GM21526 (cell line): ENCODE measurements around the gene RAB28.
"Not testable (repeated sequence)": the region's sequence is repeated elsewhere in the genome, so short reads cannot be mapped to it uniquely, and the experiment has no call there.

ENCODE experiments used
- ATAC-seq: cut with Tn5 transposase; IDR thresholded peaks from one replicate; pipeline ENCODE4 v1.9.1; 2021; ENCODE audit warnings: moderate library complexity; ENCODE audit not compliant: unreplicated experiment, low FRiP score

RAB28 gene

DNA sequence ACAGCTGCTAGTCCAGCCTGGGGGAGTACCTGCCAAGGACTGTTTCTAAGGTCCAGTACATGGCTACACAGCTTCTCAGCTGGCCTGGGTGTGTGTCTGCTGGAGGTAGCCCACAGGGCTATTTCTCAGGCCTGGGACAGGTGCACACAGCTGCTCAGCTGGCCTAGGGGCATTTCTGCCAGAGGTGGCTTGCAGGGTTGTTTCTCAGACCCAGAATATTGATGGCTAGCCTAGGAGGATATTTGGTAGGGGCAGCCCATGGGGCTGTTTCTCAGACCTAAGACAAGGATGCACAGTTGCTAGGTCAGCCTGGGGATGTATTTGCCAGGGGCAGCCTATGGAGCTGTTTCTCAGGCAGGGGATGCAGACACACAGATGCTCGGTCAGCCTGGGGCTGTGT lies 29.4 kb downstream of the RAB28 start:
- no peak for ATAC-seq

DNA sequence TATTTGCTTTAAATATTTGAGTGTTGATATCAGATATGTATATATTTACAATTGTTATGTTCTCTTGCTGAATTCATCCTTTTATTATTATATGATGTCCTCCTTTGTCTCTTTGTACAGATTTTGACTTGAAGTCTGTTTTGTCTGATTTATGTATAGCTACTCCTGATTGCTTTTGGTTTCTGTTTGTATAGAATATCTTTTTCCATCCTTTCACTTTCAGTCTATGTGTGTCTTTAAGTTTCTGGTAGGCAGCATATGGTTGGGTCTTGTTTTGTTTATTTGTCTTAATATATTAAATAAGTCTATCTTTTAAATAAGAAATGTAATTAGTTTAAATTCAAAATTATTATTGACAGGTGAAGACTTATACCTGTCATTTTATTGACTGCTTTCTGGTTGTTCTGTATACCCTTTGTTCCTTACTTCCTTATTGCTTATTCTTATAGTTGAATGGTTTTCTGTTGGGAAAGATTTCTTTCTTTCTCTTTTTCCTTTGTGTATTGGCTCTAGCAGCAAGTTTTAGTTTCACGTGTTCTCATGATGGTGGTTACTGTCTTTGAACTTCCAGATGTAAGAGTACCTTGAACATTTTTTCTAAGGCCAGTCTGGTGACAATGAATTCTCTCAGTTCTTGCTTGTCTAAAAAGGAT lies 31.1 kb downstream of the RAB28 start:
- no peak for ATAC-seq

DNA sequence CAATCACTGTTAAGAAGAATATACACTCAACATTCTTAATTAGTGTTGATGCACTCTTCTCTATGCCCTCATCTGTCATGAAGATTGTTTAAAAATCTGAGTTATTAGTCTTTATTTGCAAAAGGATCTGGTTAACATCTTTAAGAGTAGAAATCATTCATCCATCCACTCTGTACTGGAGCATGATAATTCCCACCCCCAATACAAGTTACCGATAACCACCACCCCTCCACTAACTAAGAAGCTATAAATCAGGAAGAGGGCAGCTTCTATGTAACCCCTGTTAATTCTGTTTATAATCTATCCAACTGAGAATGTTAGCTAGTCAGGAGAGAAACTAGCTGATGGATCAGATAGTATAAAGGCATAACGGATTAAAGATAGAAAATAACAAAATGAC lies 34.5 kb downstream of the RAB28 start:
- ATAC-seq = no peak

DNA sequence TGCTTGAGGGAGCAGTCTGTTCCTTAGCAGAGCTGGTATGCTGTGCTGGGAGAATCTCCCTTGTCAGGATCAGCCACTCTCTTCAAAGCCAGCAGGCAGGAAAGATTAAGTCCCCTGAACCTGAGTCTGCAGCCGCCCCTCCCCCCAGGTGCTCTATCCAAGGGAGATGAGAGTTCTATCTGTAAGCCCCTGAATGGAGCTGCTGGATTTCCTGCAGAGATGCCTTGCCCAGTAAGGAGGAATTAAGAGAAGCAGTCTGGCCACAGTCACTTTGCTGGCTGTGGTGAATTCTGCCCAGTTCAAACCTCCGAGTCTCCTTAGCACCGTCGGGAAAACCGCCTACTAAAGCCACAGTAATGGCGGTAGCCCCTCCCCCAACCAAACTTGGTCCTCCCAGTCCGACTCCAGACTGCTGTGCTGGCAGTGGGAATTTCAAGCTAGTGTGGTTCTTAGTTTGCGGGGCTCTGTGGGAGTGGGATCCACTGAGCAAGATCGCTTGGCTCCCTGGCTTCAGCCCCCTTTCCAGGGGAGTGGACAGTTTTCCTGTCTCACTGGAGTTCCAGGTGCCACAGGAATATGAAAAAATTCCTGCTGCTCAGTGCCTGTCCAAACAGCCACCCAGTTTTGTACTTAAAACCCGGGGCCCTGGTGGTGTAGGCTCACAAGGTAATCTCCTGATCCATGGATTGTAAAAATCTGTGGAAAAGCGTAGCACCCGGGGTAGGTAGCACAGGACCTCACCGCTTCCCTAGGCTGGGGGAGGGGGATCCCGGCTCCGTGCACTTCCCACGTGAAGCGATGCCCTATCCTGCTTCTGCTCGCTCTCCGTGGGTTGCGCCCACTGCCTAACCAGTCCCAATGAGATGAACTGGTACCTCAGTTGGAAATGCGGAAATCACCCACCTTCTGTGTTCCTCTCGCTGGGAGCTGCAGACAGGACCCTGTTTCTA lies 38.0 kb downstream of the RAB28 start:
- no peak for ATAC-seq

DNA sequence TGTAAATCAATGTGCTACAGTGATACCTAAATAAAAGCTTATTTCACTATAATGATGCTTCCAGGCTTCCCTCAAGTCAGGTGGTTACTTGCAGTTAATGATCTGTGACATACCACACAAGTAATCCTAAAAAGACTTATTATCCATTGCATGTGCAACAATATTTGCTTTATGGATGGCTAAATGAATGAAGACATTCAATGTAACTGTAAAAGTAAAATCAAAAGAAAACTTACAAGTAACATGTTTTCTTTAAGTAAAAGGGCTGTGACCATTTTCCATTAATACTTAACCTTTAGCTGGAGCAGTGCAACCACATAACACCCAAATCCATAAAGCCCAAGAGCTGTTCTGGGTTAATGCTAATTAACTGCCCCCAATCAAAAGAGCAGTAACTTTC lies 42.6 kb downstream of the RAB28 start:
- ATAC-seq = no peak

DNA sequence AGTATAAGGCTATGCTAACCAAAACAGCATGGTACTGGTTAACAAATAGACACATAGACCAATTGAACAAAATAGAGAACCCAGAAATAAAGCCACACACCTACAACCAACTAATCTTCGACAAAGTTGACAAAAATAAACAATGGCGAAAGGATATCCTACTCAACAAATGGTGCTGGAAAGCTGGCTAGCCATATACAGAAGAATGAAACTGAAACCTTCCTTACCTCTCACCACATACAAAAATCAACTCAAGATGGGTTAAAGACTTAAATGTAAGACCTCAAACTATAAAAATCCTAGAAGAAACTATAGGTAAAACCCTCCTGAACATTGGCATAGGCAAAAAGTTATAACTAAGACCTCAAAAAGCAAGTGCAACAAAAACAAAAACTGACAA lies 47.2 kb downstream of the RAB28 start:
- ATAC-seq = no peak

DNA sequence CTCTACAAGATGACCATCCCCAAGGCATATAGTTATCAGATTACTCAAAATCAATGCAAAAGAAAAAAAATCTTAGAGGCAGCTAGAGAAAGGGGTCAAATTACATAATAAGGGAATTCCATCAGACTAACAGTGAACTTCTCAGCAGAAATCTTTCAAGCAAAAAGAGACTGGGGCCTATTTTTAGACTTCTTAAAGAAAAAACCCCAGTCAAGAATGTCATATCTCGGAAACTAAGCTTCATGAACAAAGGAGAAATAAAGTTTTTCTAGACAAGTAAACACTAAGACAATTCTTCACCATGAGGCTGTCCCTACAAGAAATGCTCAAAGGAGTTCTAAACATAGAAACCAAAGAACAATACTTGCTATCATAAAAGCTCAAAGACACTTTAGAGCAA lies 51.7 kb downstream of the RAB28 start:
- no peak for ATAC-seq

DNA sequence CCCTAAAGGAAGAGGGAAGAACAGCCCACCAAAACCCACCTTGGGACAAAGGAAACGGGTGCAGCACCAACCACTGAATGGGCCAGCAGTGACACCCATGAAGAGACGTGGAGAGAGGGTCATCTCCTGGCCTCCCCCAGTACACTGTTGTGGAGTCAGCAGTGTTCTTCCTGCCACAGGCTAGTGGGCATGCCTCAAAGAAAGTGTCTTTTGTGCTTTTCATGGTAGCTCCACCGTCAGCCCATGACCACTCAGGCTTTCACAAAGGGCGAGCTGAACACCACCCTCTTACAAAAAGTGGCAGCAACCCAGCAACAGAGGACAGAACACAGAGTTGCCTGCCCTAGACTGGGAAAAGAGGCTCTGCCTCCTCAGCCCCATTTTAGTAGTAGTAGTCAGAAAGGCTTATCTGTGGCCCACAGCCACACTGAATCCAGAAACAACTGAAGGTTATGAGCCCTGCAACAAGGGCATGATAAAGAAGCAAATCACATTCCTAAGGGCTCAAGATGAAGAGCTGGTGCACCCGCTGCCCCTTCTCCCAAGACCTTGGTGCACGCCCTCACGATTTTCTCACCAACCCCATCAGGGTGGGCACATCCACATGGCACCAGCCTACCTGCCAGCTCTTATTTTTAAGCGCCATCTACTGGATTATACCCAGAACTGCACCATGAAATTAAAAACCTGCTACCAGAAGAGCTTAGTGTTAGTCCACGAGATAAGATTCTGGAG lies 53.1 kb downstream of the RAB28 start:
- ATAC-seq = no peak

DNA sequence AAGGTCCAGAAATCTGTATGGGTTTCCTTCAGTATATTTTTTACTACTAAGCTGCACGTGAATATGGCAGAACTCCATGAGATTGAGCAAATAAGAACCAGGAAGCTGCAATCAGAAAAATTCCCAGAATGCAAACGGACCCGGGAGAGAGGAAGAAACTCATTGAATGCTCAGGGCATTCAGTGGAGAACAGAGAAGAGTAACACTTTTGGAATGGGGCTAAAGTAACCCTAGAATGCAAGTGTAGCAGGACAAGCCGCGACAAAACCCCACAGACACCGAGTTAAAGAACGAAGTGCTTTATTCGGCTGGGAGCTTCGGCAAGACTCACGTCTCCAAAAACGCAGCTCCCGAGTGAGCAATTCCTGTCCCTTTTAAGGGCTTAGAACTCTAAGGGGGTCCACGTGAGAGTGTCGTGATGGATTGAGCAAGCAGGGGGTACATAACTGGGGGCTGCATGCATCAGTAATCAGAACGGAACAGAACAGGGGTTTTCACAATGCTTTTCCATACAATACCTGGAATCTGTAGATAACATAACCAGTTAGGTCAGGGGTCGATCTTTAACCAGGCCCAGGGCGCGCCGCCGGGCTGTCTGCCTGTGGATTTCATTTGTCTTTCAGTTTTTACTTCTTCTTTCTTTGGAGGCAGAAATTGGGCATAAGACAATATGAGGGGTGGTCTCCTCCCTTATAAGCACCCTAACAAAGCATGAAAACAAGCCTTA lies 56.4 kb downstream of the RAB28 start:
- no peak for ATAC-seq

DNA sequence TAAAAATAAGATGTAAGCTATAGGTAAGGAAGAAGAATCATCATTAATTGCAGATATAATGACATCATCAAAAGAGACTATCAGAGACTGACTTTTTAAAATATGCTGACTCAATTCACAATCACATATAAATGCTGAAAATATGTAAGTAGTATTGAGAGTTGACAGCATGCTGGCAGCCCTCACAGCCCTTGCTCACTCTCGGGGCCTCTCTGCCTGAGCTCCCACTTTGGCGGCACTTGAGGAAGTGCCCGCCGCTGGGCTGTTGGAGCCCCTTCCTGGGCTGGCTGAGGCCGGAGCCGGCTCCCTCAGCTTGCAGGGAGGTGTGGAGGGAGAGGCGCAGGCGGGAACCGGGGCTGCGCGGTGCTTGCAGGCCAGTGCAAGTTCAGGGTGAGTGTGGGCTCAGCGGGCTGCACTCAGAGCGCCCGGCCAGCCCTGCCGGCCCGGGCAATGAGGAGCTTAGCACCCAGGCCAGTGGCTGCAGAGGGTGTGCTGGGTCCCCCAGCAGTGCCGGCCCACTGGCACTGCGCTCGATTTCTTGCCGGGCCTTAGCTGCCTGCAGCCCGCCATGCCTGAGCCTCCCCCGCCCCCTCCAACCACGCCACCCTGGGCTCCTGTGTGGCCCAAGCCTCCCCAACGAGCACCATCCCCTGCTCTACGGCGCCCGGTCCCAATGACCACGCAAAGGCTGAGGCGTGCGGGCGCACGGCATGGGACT lies 68.9 kb downstream of the RAB28 start:
- ATAC-seq = no peak

DNA sequence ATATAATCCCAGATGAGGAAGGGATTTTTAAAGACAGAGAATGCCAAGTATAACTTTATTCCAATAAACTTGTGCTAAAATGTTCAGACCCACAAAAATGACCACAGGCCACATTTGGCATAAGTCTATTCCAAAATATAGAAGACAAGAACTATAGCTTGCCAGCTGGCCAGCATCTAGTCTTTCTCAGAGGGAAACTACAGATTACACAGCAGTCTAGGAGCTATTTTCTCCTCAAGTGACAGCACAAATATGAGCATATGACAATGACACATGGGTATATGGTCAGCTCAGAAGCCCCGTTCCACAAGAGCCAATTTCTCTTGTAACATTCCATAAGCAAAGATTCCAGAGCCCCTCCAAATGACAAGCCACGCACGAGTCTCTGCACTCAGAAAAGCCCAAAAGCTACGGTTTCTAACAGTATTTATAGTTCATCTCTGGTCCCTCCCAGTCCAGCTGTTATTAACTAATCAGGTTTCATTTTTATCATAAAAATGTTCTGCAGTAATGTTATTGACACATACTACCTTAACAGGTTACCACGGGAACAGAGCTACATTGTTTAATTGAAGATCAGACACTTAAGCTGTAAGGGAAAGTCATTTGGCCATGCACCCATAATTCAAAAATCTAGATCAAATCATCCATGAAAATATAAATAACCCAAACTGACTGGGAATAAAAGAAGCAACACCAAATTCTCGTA lies 70.3 kb downstream of the RAB28 start:
- ATAC-seq = no peak

DNA sequence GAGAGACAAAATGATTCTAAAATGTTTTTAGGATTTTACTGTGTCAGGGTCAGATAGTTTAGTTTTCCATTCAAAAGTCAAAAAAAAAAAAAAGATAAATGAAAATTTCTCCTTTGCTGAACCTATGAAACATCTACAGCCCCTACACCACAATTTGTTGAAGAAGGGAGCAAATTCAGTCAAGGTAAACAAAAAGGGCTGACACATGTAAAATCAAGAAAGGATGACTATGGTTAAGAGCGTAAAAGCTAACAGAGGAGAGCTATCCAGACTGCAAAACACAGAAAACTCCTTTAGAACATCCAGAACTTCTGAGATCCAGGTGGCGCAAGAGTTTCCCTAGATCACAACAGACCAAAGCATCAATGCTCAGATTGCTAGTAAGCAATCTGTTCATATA lies 72.2 kb downstream of the RAB28 start:
- ATAC-seq = no peak

DNA sequence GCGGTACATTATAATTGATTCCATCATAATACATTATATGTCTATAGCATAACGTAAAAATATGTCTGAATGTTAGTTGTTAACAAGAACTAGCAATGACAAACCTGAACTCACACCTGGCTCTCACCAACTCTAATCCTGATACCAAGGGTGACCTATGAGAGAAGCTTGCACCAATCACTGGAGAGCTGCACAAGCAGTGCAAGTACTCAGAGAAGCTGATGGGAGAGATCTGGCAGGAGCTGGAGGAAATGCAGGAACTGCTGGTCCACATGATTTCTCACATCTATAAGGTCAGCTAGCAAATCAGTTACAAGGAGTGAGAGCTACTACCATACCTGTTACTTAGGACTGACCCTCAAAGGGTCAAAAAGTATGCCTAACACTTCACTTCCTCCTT lies 74.8 kb downstream of the RAB28 start:
- no peak for ATAC-seq

DNA sequence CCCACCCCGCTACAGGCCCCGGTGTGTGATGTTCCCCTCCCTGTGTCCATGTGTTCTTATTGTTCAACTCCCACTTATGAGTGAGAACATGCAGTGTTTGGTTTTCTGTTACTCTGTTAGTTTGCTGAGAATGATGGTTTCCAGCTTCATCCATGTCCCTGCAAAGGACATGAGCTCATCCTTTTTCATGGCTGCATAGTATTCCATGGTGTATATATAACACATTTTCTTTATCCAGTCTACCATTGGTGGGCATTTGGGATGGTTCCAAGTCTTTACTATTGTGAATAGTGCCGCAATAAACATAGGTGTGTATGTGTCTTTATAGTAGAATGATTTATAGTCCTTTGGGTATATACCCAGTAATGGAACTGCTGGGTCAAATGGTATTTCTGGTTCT lies 78.0 kb downstream of the RAB28 start:
- ATAC-seq = not testable (repeated sequence)

DNA sequence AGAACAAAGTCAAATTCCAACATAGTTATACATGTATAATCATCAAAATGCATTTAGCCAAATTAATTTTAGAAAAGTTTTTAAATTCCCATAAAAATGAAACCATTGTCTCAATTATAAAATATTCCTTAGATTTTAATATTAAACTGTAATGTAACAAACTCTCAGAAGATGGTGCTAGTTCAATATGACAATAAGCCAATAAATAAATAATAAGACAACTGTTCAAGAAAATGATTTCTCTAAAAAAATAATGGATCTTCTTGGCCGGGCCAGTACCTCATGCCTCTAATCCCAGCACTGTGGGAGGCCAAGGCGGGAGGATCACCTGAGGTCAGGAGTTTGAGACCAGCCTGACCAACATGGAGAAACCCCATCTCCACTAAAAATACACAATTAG lies 80.3 kb downstream of the RAB28 start:
- no peak for ATAC-seq

DNA sequence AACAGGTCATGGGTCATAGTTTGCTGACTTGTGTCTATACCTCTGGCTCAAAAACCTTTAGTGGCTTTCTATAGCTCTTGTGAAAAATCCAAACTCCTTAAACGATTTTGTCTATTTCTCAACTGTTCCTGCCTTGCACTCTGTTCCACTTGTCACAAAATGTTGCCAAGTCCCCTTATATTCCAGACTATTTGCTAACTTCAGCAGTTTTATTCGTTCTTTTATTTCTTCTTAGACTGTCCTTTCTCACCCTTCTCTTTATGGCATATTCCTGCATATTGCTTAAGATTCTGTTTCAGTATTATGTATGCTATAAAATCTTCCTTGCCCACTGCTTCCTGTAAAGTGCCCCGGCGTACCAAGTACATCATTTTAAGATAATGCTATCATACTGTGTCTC lies 80.8 kb downstream of the RAB28 start:
- ATAC-seq = no peak

DNA sequence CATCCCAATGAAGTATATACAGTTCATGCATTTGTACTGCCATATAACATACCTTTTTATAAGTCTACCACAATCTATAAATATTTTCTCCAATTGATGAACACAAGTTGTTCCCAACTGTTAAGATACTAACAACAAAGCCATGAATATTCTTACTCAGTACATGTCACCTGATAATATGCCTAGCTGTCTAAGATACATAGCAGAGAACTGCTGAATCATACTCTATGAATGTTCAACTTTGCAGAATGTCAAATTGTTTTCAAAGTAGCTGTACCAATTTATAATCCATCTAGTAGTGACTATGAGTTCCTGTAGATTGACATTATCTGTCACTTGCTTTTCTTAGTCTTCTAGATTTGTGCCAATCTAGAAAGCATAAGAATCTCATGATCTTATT lies 84.9 kb downstream of the RAB28 start:
- ATAC-seq = no peak

DNA sequence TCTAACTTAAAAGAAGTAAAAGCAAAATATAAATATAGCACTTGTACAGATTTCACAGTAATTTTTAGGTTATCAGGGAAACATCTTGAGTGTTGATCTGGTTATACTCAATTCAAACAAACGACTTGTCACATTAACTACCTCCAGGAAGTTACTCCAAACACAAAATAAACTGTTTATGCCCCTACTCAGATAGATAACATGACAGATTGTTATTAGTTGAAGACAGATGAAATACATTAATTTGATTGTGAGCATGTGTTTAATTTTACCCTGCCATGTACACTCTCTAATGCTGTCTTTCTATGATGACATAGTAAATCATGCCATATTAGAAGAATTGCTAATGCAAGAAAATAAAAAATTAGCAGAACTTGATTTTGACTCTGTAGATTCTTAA lies 88.0 kb downstream of the RAB28 start:
- no peak for ATAC-seq

DNA sequence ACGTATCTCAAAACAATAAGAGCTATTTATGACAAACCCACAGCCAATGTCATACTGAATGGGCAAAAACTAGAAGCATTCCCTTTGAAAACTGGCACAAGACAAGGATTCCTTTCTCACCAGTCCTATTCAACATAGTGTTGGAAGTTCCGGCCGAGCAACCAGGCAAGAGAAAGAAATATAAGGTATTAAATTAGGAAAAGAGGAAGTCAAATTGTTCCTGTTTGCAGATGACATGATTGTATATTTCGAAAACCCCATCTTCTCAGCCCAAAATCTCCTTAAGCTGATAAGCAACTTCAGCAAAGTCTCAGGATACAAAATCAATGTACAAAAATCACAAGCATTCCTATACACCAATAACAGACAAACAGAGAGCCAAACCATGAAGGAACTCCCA lies 94.2 kb downstream of the RAB28 start:
- ATAC-seq = not testable (repeated sequence)
